ENCODE results near the gene VTI1A.

- TF ChIP-seq CTCF (IDR thresholded peaks at IDR 0.05) (no peak), POLR2A (IDR thresholded peaks at IDR 0.05) (no peak)
Observed at GRCh38 chr10:112402917-112403316, 44.1 kb upstream of the VTI1A start.
